Pancreas (tissue), 10 donors: ENCODE data around the gene SPATA33. TPM values are rescaled to one million over a fixed set of nuclear protein-coding genes. Genes with fewer than 3 reads are reported as not detected.
A peak's percentile ranks its signal among the peaks of the same experiment; 100 is the strongest.
"Not testable (repeated sequence)": the region's sequence is repeated elsewhere in the genome, so short reads cannot be mapped to it uniquely, and the experiment has no call there.

Experiments used
- ATAC-seq, 4 donors: fragments of 200-7000 bp; cut with Tn5 transposase; one replicate each; pipeline versions ENCODE4 v1.8.0 to v1.9.1; 2020; ENCODE audit warnings: mild to moderate bottlenecking in 4 of 4, moderate library complexity in 4 of 4
- DNase-seq, 6 donors: peaks; one replicate each; pipeline ENCODE4 v3.0.0-alpha.2; 2020
- FAIRE-seq: peaks from 2 replicates; lab custom pipeline; 2012; peaks lifted over from hg19 to GRCh38; lab: Jason Lieb, UNC
- H3K27ac ChIP-seq, 4 donors: fragments of 200-600 bp; sonication (generic); 1 replicate in 3 of 4; 2 replicates in 1 of 4; pipeline versions ENCODE4 v1.5.0 to v1.8.0; 2020
- H3K27me3 ChIP-seq, 4 donors: fragments of 200-600 bp; one replicate each; pipeline ENCODE4 v1.8.0; 2021
- H3K36me3 ChIP-seq, 3 donors: fragments of 200-600 bp; sonication (generic) in 1 of 3; one replicate each; pipeline versions ENCODE4 v1.5.0 to v1.8.0; 2020 to 2021
- H3K4me1 ChIP-seq, 3 donors: fragments of 200-600 bp; one replicate each; pipeline ENCODE4 v1.8.0; 2021
- H3K4me3 ChIP-seq, 4 donors: fragments of 200-600 bp; sonication (generic) in 2 of 4; one replicate each; pipeline versions ENCODE4 v1.5.0 to v1.8.0; 2020 to 2021
- H3K9me3 ChIP-seq, 4 donors: fragments of 200-600 bp; one replicate each; pipeline ENCODE4 v1.8.0; 2021
- WGBS, 2 donors: extraction: QIAGEN DNeasy Blood & Tissue Kit; methylation state at CpG; one replicate each; pipeline ENCODE4 v1.1.7; 2013; 5-methylcytosine and 5-hydroxymethylcytosine counted together
- intact Hi-C, 3 donors: fragments of 100-400 bp; cut with DNase I; formaldehyde crosslinking; loops; one replicate each; pipeline versions ENCODE4 v1.11.1 to v1.14.2; 2022
- polyA plus RNA-seq, 2 donors: library from polyadenylated mRNA; stranded (reverse); fragments of 200-250 nt; gene quantifications; one replicate each; pipeline ENCODE4 v1.2.3, GENCODE V29; 2013
- total RNA-seq, 6 donors: library from RNA; stranded (reverse); fragmentation: NEBNext Ultra II Directional in 4 of 6; extraction: Animal tissue kit (Norgen Biotek cat#: 25700) in 4 of 6; gene quantifications; one replicate each; pipeline versions ENCODE4 v1.2.1 to v1.2.4, GENCODE V29; 2021 to 2023
- TF ChIP-seq, protein P1 (sequence below), 4 donors: fragments of 200-600 bp; sonication (generic) in 3 of 4; IDR thresholded peaks; one replicate each; pipeline versions ENCODE4 v1.5.0 to v1.8.0; 2021; ENCODE audit warnings: antibody characterized with exemption in 4 of 4
- donor health status: healthy with polysubstance abuse.
- donor health status: DM: no; HTN: no; CAD: no; lungs with moderate emphysema.
- donor health status: DM: no; HTN: no; CAD: no.
- donor health status: control.
- donor health status: control.
- donor health status: Bipolar disorder and iron deficiency.
- donor health status: DM: yes; HTN: yes; CAD: no.
- donor health status: DM: no; HTN: no; CAD: no.
- donor health status: DM: no; HTN: no; CAD: no.
- donor health status: DM: yes; HTN: yes; CAD: no.

The SPATA33 gene
- total and polyA plus RNA-seq, 8 donors, result 2.4 to 9.3 (median 3.8) TPM

DNA sequence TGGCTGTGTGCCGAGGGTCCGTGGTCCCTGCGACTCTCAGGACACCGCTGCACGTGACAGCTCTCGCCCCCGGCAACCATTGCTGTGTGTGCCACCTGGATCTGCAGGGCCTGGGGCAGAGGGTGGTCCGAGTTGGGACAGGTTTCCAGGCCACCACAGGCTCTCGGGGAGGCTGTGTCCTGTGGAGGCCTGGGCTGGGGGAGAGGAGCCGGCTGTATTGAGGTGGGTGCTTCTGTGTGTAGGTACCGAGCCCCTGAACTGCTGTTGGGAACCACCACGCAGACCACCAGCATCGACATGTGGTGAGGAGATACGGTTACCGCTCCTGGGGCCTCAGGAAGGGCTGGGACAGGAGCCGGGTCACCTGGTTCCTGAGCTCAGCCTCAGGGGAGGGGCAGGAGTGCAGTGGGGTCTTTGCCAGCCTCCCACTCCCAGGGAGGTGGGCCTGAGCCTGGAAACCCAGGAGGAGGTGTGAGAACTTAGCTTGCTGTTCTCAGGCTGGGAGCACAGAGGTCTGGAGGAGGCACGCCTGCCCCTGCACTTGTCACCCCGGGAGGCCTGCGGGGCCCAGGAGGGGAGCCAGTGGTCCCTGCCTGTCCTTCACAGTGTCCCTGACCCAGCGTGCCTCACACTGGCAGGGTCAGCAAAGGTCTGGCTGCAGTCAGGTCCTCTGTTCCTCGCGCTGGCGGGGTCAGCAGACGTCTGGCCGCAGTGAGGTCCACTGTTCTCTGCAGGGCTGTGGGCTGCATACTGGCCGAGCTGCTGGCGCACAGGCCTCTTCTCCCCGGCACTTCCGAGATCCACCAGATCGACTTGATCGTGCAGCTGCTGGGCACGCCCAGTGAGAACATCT is 36.5 kb downstream of the SPATA33 start:
- Histone ChIP-seq H3K36me3 (peaks cover 0 to 36% (median 35%) of the 10 kb centered on the region in 3 donors), H3K27me3 (no peaks in the 10 kb centered on the region), H3K4me3 (no peak overlapping the region), H3K9me3 (no peaks in the 10 kb centered on the region), H3K27ac (no peak overlapping the region), H3K4me1 (no peaks in the 10 kb centered on the region)
- intact Hi-C loops, result no loop called here
- TF ChIP-seq, protein P1, sequence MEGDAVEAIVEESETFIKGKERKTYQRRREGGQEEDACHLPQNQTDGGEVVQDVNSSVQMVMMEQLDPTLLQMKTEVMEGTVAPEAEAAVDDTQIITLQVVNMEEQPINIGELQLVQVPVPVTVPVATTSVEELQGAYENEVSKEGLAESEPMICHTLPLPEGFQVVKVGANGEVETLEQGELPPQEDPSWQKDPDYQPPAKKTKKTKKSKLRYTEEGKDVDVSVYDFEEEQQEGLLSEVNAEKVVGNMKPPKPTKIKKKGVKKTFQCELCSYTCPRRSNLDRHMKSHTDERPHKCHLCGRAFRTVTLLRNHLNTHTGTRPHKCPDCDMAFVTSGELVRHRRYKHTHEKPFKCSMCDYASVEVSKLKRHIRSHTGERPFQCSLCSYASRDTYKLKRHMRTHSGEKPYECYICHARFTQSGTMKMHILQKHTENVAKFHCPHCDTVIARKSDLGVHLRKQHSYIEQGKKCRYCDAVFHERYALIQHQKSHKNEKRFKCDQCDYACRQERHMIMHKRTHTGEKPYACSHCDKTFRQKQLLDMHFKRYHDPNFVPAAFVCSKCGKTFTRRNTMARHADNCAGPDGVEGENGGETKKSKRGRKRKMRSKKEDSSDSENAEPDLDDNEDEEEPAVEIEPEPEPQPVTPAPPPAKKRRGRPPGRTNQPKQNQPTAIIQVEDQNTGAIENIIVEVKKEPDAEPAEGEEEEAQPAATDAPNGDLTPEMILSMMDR (IDR thresholded peaks at IDR 0.05), result no peak
- 89 to 91% methylated on average over 32 of the region's 32 CpGs for WGBS, 2 donors
- DNase-seq (peak in 2 of 6 donors; percentile 19 to 72), ATAC-seq (no peak), FAIRE-seq (no peak)

DNA sequence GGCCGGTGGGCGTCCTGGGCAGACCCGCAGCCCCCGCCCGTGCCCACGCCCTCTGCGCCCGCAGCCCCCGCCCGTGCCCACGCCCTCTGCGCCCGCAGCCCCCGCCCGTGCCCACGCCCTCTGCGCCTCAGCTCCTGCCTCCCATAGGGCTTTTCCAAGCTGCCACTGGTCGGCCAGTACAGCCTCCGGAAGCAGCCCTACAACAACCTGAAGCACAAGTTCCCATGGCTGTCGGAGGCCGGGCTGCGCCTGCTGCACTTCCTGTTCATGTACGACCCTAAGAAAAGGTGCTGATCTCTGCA is 37.1 kb downstream of the SPATA33 start:
- H3K4me1 ChIP-seq, H3K27ac ChIP-seq, H3K27me3 ChIP-seq, FAIRE-seq, H3K9me3 ChIP-seq, ATAC-seq, intact Hi-C loops, H3K4me3 ChIP-seq: not testable (repeated sequence)
- DNase-seq, result peak in 3 of 6 donors; percentile 16 to 46 (median 28)
- H3K36me3 ChIP-seq, result peaks cover 0 to 36% (median 35%) of the 10 kb centered on the region in 3 donors
- 94 to 95% methylated on average over 16 to 23 of the region's 23 CpGs for WGBS, 2 donors

DNA sequence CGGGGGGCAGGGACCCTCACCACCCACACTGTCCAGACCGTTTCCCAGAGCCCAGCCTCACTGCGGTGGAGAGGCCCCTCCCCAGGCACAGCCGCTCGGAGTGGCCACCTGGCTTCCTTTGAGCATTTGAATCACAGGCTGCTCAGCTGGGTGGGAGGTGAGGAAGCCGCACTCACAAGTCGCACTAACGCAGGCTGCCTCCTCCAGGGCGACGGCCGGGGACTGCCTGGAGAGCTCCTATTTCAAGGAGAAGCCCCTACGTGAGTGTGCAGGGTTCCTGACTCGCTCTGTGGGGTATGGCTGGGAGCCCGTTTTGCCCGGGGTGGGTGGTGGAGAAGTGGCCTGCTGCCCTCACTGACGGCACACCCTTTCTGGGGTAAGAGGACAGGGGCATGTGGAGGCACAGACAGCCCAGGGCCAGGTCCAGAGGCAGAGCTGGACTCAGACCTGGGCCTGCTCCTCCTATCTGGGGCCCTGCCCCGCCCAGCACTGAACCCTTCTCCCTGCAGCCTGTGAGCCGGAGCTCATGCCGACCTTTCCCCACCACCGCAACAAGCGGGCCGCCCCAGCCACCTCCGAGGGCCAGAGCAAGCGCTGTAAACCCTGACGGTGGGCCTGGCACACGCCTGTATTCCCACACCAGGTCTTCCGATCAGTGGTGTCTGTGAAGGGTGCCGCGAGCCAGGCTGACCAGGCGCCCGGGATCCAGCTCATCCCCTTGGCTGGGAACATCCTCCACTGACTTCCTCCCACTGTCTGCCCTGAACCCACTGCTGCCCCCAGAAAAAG is 37.6 kb downstream of the SPATA33 start:
- H3K27ac ChIP-seq, result no peak overlapping the region
- DNase-seq (peak in 3 of 6 donors; percentile 18 to 80 (median 40)), ATAC-seq (no peak), FAIRE-seq (no peak)
- no peaks in the 10 kb centered on the region for H3K27me3 ChIP-seq
- H3K4me3 ChIP-seq, result no peak overlapping the region
- H3K9me3 ChIP-seq, result no peaks in the 10 kb centered on the region
- intact Hi-C loops, result no loop called here
- TF ChIP-seq, protein P1 (IDR thresholded peaks at IDR 0.05), result no peak
- peaks cover 0 to 7% (median 4%) of the 10 kb centered on the region in 3 donors for H3K4me1 ChIP-seq
- peaks cover 0 to 36% (median 32%) of the 10 kb centered on the region in 3 donors for H3K36me3 ChIP-seq
- 87 to 89% methylated on average over 31 of the region's 31 CpGs for WGBS, 2 donors

DNA sequence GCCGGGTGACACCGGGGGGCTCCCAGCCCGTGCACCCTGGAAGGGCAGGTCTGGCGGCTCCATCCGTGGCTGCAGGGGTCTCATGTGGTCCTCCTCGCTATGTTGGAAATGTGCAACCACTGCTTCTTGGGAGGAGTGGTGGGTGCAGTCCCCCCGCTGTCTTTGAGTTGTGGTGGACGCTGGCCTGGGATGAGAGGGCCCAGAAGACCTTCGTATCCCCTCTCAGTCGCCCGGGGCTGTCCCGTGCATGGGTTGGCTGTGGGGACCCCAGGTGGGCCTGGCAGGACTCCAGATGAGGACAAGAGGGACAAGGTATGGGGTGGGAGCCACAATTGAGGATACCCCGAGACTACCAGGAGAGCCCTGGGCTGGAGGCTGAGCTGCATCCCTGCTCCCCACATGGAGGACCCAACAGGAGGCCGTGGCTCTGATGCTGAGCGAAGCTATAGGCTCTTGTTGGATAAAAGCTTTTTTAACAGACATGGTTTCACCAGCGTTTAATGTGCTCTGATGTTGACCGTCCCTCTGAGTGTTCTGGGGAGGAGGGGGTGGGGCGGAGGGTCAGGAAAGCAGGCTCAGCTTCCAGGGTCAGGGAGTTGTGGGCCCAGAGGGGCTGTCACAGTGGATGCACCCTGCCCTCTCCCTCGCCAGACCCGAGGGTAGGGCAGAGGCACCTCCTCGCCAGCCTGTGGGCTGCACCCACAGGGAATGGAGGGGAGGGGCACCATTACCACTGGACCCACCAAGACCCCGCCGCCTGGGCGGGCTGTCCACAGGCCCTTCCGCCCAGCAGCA is 38.4 kb downstream of the SPATA33 start:
- Histone ChIP-seq H3K4me1 (peaks cover 0 to 9% (median 7%) of the 10 kb centered on the region in 3 donors), H3K27me3 (no peaks in the 10 kb centered on the region), H3K36me3 (peaks cover 0 to 35% (median 28%) of the 10 kb centered on the region in 3 donors), H3K9me3 (no peaks in the 10 kb centered on the region), H3K27ac (no peak overlapping the region), H3K4me3 (no peak overlapping the region)
- DNase-seq, result peak in 2 of 6 donors; percentile 23 to 64
- FAIRE-seq, result no peak
- no peak for ATAC-seq
- intact Hi-C loops, result no loop called here
- 80% methylated on average over 25 of the region's 25 CpGs for WGBS, 2 donors
- TF ChIP-seq, protein P1 (IDR thresholded peaks at IDR 0.05), result no peak

DNA sequence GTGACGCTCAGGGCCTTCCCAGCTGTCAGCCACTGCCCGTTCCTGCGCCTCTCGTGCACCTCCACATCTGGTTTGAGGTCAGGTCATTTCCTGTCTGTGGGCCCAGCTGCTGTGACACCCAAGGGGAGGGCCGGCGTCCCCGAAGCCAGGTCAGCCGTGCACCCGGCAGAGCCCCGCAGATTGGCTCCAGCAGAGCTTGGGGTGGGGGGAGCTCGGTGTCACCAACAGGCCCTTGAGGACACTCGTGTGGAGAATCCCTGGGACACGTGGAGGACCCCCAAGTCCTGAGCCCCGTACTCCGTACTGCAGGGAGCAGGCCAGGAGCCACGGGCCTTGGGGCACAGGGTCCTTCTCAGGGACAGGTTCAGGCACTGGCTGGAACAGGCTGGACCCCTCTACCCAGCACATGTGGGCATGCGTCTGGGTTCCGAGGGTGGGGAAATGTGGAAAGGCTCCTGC is 39.1 kb downstream of the SPATA33 start:
- FAIRE-seq (no peak), ATAC-seq (no peak), DNase-seq (peak in 3 of 6 donors; percentile 23 to 76 (median 41))
- intact Hi-C loops, result no loop called here
- peaks cover 0 to 29% (median 22%) of the 10 kb centered on the region in 3 donors for H3K36me3 ChIP-seq
- TF ChIP-seq, protein P1 (IDR thresholded peaks at IDR 0.05), result no peak
- H3K27me3 ChIP-seq, result no peaks in the 10 kb centered on the region
- no peaks in the 10 kb centered on the region for H3K9me3 ChIP-seq
- no peak overlapping the region for H3K4me3 ChIP-seq
- H3K4me1 ChIP-seq, result peaks cover 0 to 9% (median 7%) of the 10 kb centered on the region in 3 donors
- no peak overlapping the region for H3K27ac ChIP-seq
- 79 to 80% methylated on average over 18 of the region's 18 CpGs for WGBS, 2 donors
